ENCODE data around the gene SLC30A2.

DNA sequence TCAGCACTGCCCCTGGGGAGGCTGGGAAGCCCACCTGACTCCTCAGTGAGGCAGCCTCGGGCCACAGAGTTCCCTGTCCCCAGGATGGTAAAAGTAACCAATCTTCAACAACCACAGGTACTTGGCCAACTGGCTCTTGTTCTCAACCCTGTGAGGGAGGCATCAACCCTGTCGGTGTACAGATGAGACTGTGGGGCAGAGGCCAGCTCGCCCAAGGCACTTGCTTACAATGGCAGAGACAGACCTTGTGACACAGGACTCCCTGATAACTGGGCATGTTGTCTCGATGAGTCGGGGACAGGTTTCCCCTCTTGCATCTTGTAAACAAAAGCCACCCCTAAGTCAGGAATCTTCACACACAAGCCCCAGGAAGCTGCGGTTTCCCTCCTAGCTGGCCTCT lies 8.0 kb downstream of the SLC30A2 start:
- no peak for TF ChIP-seq CTCF (IDR thresholded peaks at IDR 0.05; ENCODE audit: poor library complexity, severe bottlenecking)
- TF ChIP-seq RAD21 (conservative IDR thresholded peaks at IDR 0.05), result no peak
- TF ChIP-seq EP300 (conservative IDR thresholded peaks at IDR 0.05; ENCODE audit: poor library complexity, severe bottlenecking), result no peak
- no peak for TF ChIP-seq EZH2 (IDR thresholded peaks at IDR 0.05; ENCODE audit: borderline replicate concordance, insufficient read depth, low read length, poor library complexity, severe bottlenecking)
- no peak for TF ChIP-seq TAF1 (IDR thresholded peaks at IDR 0.05; ENCODE audit: low read depth)
